WTC11 (cell line): Measurements from ENCODE around the gene DSG2. TPM values are rescaled to one million over a fixed set of nuclear protein-coding genes. Genes with fewer than 3 reads are reported as not detected.

Experiments
- ATAC-seq: fragments of 200-7000 bp; cut with Tn5 transposase; 2 replicates; pipeline ENCODE4 v1.10.0; 2021; ENCODE audit warnings: mild to moderate bottlenecking, moderate library complexity
- CTCF ChIA-PET: fragments of 300-600 bp; sonication (Branson Sonifier 250); formaldehyde crosslinking; loops from one replicate; lab custom pipeline; 2021; ENCODE audit warnings: antibody characterized with exemption; lab: Charles Lee
- POLR2A ChIA-PET: fragments of 350-600 bp; sonication (Branson Sonifier 250); formaldehyde crosslinking; loops from one replicate; lab custom pipeline; 2021; ENCODE audit warnings: antibody characterized with exemption; lab: Charles Lee
- DNase-seq: peaks from one replicate; pipeline ENCODE4 v3.0.0; 2021; ENCODE audit warnings: low spot score
- H3K27ac Mint-ChIP-seq: 2 replicates; pipeline ENCODE4 v1.8.0; 2021; ENCODE audit warnings: mixed read lengths
- H3K27me3 Mint-ChIP-seq: 2 replicates; pipeline ENCODE4 v1.8.0; 2021; ENCODE audit warnings: low read depth, mild to moderate bottlenecking, moderate library complexity, mixed read lengths
- H3K36me3 Mint-ChIP-seq: 2 replicates; pipeline ENCODE4 v1.8.0; 2021; ENCODE audit warnings: mixed read lengths
- H3K4me1 Mint-ChIP-seq: 2 replicates; pipeline ENCODE4 v1.8.0; 2022; ENCODE audit warnings: mixed read lengths
- H3K4me3 Mint-ChIP-seq: 2 replicates; pipeline ENCODE4 v1.8.0; 2021; ENCODE audit warnings: mild to moderate bottlenecking, moderate library complexity, mixed read lengths
- H3K9me3 Mint-ChIP-seq: 2 replicates; pipeline ENCODE4 v1.8.0; 2021; ENCODE audit warnings: mixed read lengths
- CDX4 ChIP-seq: fragments of 250-450 bp; sonication (Bioruptor Pico); IDR thresholded peaks from 2 replicates; pipeline ENCODE4 v1.9.0; 2021; ENCODE audit warnings: moderate library complexity, mild to moderate bottlenecking, inconsistent platforms, borderline replicate concordance
- E2F4 ChIP-seq: sonication (generic); formaldehyde crosslinking; IDR thresholded peaks from 2 replicates; pipeline ENCODE4 v1.8.1; 2022; ENCODE audit warnings: low read depth, mild to moderate bottlenecking, moderate library complexity, missing genetic modification reagents, borderline replicate concordance
- EMX1 ChIP-seq: fragments of 250-450 bp; sonication (Bioruptor Pico); IDR thresholded peaks from 2 replicates; pipeline ENCODE4 v1.8.0; 2021; ENCODE audit warnings: mild to moderate bottlenecking
- ETV6 ChIP-seq: sonication (generic); formaldehyde crosslinking; IDR thresholded peaks from 2 replicates; pipeline ENCODE4 v1.8.1; 2022; ENCODE audit warnings: mild to moderate bottlenecking, missing genetic modification reagents
- GTF2I ChIP-seq: fragments of 250-450 bp; sonication (Bioruptor Pico); conservative IDR thresholded peaks from 2 replicates; pipeline ENCODE4 v1.4.0; 2021; ENCODE audit warnings: mild to moderate bottlenecking
- JAZF1 ChIP-seq: fragments of 250-450 bp; sonication (Bioruptor Pico); IDR thresholded peaks from 2 replicates; pipeline ENCODE4 v1.9.0; 2021; ENCODE audit warnings: moderate library complexity, mild to moderate bottlenecking, inconsistent platforms
- KAT7 ChIP-seq: sonication (generic); formaldehyde crosslinking; IDR thresholded peaks from 2 replicates; pipeline ENCODE4 v1.8.1; 2023; ENCODE audit warnings: missing genetic modification reagents, mild to moderate bottlenecking, borderline replicate concordance
- MYBL2 ChIP-seq: sonication (generic); formaldehyde crosslinking; IDR thresholded peaks from 2 replicates; pipeline ENCODE4 v1.8.1; 2023; ENCODE audit warnings: mild to moderate bottlenecking, moderate library complexity, missing genetic modification reagents
- NR2C2 ChIP-seq: sonication (generic); formaldehyde crosslinking; IDR thresholded peaks from 2 replicates; pipeline ENCODE4 v1.8.0; 2022; ENCODE audit warnings: mild to moderate bottlenecking, missing genetic modification reagents
- NR3C1 ChIP-seq: sonication (generic); formaldehyde crosslinking; conservative IDR thresholded peaks from 2 replicates; pipeline ENCODE4 v1.8.1; 2023; ENCODE audit warnings: low read depth, mild to moderate bottlenecking, missing genetic modification reagents
- OVOL2 ChIP-seq: fragments of 250-450 bp; sonication (Bioruptor Pico); IDR thresholded peaks from 2 replicates; pipeline ENCODE4 v1.9.0; 2021; ENCODE audit warnings: mild to moderate bottlenecking, borderline replicate concordance
- RORB ChIP-seq: fragments of 250-450 bp; sonication (Bioruptor Pico); IDR thresholded peaks from 2 replicates; pipeline ENCODE4 v1.9.0; 2021; ENCODE audit warnings: mild to moderate bottlenecking
- SMAD3 ChIP-seq: sonication (generic); formaldehyde crosslinking; IDR thresholded peaks from 2 replicates; pipeline ENCODE4 v1.8.0; 2022; ENCODE audit warnings: missing genetic modification reagents, mild to moderate bottlenecking, borderline replicate concordance
- STAT6 ChIP-seq: sonication (generic); formaldehyde crosslinking; conservative IDR thresholded peaks from 2 replicates; pipeline ENCODE4 v1.8.1; 2023; ENCODE audit warnings: mild to moderate bottlenecking, low read depth, missing genetic modification reagents, moderate library complexity
- ZNF121 ChIP-seq: sonication (generic); formaldehyde crosslinking; IDR thresholded peaks from 2 replicates; pipeline ENCODE4 v1.8.0; 2023; ENCODE audit warnings: missing genetic modification reagents
- ZNF281 ChIP-seq: sonication (generic); formaldehyde crosslinking; IDR thresholded peaks from 2 replicates; pipeline ENCODE4 v1.8.0; 2023; ENCODE audit warnings: mild to moderate bottlenecking, missing genetic modification reagents
- ZNF317 ChIP-seq: sonication (generic); formaldehyde crosslinking; IDR thresholded peaks from 2 replicates; pipeline ENCODE4 v1.8.1; 2023; ENCODE audit warnings: low read depth, mild to moderate bottlenecking, moderate library complexity, missing genetic modification reagents, borderline replicate concordance
- ZNF416 ChIP-seq: fragments of 250-450 bp; sonication (Bioruptor Pico); IDR thresholded peaks from 2 replicates; pipeline ENCODE4 v1.9.0; 2021; ENCODE audit warnings: mild to moderate bottlenecking, inconsistent platforms
- total RNA-seq: library from RNA; stranded (reverse); gene quantifications from 3 replicates; pipeline ENCODE4 v1.2.3, GENCODE V29; 2021
- TF ChIP-seq, protein P1 (sequence below): fragments of 250-450 bp; sonication (Bioruptor Pico); IDR thresholded peaks from 2 replicates; pipeline ENCODE4 v2.1.2; 2022; ENCODE audit warnings: mild to moderate bottlenecking, moderate library complexity
- TF ChIP-seq, protein P2 (sequence below): sonication (generic); formaldehyde crosslinking; conservative IDR thresholded peaks from 2 replicates; pipeline ENCODE4 v1.8.1; 2022; ENCODE audit warnings: mild to moderate bottlenecking, missing genetic modification reagents
- TF ChIP-seq, protein P3 (sequence below): sonication (generic); formaldehyde crosslinking; IDR thresholded peaks from 2 replicates; pipeline ENCODE4 v1.8.1; 2022; ENCODE audit warnings: missing genetic modification reagents, borderline replicate concordance

The DSG2 gene
- total RNA-seq, 1 experiment from 2014 or later: 113 TPM

DNA sequence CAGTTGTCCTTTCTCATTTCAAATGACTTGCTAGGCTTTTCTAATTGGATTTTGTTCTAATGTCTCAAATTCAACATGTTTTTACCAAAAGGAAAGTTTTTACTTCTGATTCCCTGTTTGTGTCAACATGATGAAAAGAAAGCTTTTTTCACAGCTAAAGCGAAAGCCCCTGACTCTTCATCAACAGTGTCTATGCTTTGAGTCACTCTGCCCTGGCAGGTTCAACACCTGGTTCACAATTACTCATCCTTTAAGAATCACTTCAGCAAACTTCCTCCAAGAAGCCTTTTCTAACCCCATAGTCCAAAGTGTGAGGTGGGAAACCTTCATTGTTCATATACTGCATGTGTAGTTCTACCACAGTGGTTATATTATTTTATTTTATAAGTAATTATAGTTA, 7.6 kb upstream of the DSG2 start (continued):
- TF ChIP-seq, protein P1, sequence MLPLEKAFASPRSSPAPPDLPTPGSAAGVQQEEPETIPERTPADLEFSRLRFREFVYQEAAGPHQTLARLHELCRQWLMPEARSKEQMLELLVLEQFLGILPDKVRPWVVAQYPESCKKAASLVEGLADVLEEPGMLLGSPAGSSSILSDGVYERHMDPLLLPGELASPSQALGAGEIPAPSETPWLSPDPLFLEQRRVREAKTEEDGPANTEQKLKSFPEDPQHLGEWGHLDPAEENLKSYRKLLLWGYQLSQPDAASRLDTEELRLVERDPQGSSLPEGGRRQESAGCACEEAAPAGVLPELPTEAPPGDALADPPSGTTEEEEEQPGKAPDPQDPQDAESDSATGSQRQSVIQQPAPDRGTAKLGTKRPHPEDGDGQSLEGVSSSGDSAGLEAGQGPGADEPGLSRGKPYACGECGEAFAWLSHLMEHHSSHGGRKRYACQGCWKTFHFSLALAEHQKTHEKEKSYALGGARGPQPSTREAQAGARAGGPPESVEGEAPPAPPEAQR (CRISPR knock-in tag): no peak
- TF ChIP-seq GTF2I (CRISPR knock-in tag) (no peak), ETV6 (CRISPR knock-in tag) (no peak), SMAD3 (CRISPR knock-in tag) (no peak), ZNF416 (CRISPR knock-in tag) (no peak)

GRCh38 chr18:31490833-31491232, 7.1 kb upstream of the DSG2 start:
- Mint-ChIP-seq H3K27ac (no peak overlapping the region), H3K36me3 (no peaks in the 10 kb centered on the region), H3K27me3 (no peaks in the 10 kb centered on the region; the same call in 1 of the 2 replicates), H3K9me3 (no peaks in the 10 kb centered on the region), H3K4me1 (peaks cover 15% of the 10 kb centered on the region), H3K4me3 (no peak overlapping the region)
- DNase-seq (no peak), ATAC-seq (no peak)
- POLR2A ChIA-PET: no interaction called here
- TF ChIP-seq ZNF317 (no peak), OVOL2 (CRISPR knock-in tag) (no peak), JAZF1 (CRISPR knock-in tag) (no peak), NR3C1 (no peak), ZNF281 (CRISPR knock-in tag) (no peak), ZNF121 (no peak), RORB (CRISPR knock-in tag) (no peak), EMX1 (CRISPR knock-in tag) (no peak), CDX4 (CRISPR knock-in tag) (no peak)
- TF ChIP-seq, protein P2, sequence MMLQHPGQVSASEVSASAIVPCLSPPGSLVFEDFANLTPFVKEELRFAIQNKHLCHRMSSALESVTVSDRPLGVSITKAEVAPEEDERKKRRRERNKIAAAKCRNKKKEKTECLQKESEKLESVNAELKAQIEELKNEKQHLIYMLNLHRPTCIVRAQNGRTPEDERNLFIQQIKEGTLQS (CRISPR knock-in tag): no peak
- TF ChIP-seq, protein P3, sequence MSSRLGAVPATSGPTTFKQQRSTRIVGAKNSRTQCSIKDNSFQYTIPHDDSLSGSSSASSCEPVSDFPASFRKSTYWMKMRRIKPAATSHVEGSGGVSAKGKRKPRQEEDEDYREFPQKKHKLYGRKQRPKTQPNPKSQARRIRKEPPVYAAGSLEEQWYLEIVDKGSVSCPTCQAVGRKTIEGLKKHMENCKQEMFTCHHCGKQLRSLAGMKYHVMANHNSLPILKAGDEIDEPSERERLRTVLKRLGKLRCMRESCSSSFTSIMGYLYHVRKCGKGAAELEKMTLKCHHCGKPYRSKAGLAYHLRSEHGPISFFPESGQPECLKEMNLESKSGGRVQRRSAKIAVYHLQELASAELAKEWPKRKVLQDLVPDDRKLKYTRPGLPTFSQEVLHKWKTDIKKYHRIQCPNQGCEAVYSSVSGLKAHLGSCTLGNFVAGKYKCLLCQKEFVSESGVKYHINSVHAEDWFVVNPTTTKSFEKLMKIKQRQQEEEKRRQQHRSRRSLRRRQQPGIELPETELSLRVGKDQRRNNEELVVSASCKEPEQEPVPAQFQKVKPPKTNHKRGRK: no peak
- CTCF ChIA-PET: no interaction called here

DNA sequence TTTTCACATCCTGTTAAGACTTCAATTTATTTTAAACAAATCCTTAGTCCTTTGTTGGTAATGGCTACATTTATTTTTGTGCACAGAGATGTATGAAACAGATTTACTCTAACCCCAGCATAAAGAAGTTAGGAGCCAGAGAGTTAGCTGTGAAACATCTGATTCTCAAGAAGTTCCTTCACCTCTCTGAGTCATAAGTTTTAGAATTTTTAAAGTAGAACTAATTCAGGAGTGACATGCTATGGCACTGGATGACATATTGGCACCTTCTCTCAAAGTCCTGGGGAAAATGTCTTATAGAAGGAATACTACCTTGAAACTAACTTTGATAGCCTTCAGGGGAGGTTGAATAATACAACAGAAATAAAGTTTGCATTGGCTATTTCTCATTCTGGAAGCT, 6.4 kb upstream of the DSG2 start:
- CTCF ChIA-PET: interaction anchor here (1.0 kb wide), 1 partner anchor 67 kb away, joined by 4 read pairs; no protein-coding TSS in a partner anchor
- ATAC-seq: no peak
- no peaks in the 10 kb centered on the region for H3K9me3 Mint-ChIP-seq
- H3K27me3 Mint-ChIP-seq: peaks cover 2% of the 10 kb centered on the region; the same call in 1 of the 2 replicates
- POLR2A ChIA-PET: no interaction called here
- no peak for TF ChIP-seq E2F4
- no peak for TF ChIP-seq NR2C2 (CRISPR knock-in tag)
- TF ChIP-seq MYBL2 (CRISPR knock-in tag): no peak
- TF ChIP-seq STAT6 (CRISPR knock-in tag): no peak
- no peak for TF ChIP-seq KAT7
- TF ChIP-seq GTF2I (CRISPR knock-in tag): no peak
- H3K4me1 Mint-ChIP-seq: peaks cover 11% of the 10 kb centered on the region
- H3K4me3 Mint-ChIP-seq: no peak overlapping the region
- no peak for DNase-seq
- no peak overlapping the region for H3K27ac Mint-ChIP-seq
- no peaks in the 10 kb centered on the region for H3K36me3 Mint-ChIP-seq
